Measurements from ENCODE around the gene MORN1. TPM values are rescaled to one million over a fixed set of nuclear protein-coding genes. Genes with fewer than 3 reads are reported as not detected.
A peak's percentile ranks its signal among the peaks of the same experiment; 100 is the strongest.

MORN1 gene
- total RNA-seq, 1 donor: 13.4 TPM

- H3K79me2 ChIP-seq (ENCODE audit: insufficient read depth, low read length): no peaks in the 10 kb centered on the region
- no peaks in the 10 kb centered on the region for H3K36me3 ChIP-seq (ENCODE audit: insufficient read depth, low read length)
- H3K9me3 ChIP-seq (ENCODE audit: low read depth, low read length): no peaks in the 10 kb centered on the region
- H4K20me1 ChIP-seq (ENCODE audit: insufficient read depth, low read length): no peaks in the 10 kb centered on the region
- H3K27me3 ChIP-seq (ENCODE audit: insufficient read depth, low read length): peaks cover 21% of the 10 kb centered on the region
- TF ChIP-seq CTCF (IDR thresholded peaks at IDR 0.05; ENCODE audit: extremely low read depth, low read depth, low read length): no peak
- H3K27ac ChIP-seq (ENCODE audit: low read depth, low read length): no peak overlapping the region
- H3K4me3 ChIP-seq (ENCODE audit: insufficient read depth, low read length): no peak overlapping the region
- no peak for DNase-seq (ENCODE audit: insufficient read length, low spot score, missing footprints)
- H2AFZ ChIP-seq (ENCODE audit: low read length): no peak overlapping the region
- H3K4me2 ChIP-seq (ENCODE audit: insufficient read depth, low read length): no peak overlapping the region
- no peaks in the 10 kb centered on the region for H3K4me1 ChIP-seq (ENCODE audit: insufficient read depth, low read length)
These were observed 37.1 kb upstream of the MORN1 start for GRCh38 chr1:2428490-2428889.

- no peaks in the 10 kb centered on the region for H3K9me3 ChIP-seq (ENCODE audit: low read depth, low read length)
- DNase-seq (ENCODE audit: insufficient read length, low spot score, missing footprints): peak; percentile 86
- no peak overlapping the region for H2AFZ ChIP-seq (ENCODE audit: low read length)
- no peak overlapping the region for H3K27ac ChIP-seq (ENCODE audit: low read depth, low read length)
- peaks cover 16% of the 10 kb centered on the region for H3K27me3 ChIP-seq (ENCODE audit: insufficient read depth, low read length)
- H3K36me3 ChIP-seq (ENCODE audit: insufficient read depth, low read length): no peaks in the 10 kb centered on the region
- H4K20me1 ChIP-seq (ENCODE audit: insufficient read depth, low read length): no peaks in the 10 kb centered on the region
- no peak overlapping the region for H3K4me2 ChIP-seq (ENCODE audit: insufficient read depth, low read length)
- no peak for TF ChIP-seq CTCF (IDR thresholded peaks at IDR 0.05; ENCODE audit: extremely low read depth, low read depth, low read length)
- no peaks in the 10 kb centered on the region for H3K4me1 ChIP-seq (ENCODE audit: insufficient read depth, low read length)
- H3K79me2 ChIP-seq (ENCODE audit: insufficient read depth, low read length): no peaks in the 10 kb centered on the region
- no peak overlapping the region for H3K4me3 ChIP-seq (ENCODE audit: insufficient read depth, low read length)
These were observed 36.6 kb upstream of the MORN1 start for GRCh38 chr1:2427976-2428375.

GRCh38 chr1:2427051-2427450 is 35.7 kb upstream of the MORN1 start:
- no peaks in the 10 kb centered on the region for H3K79me2 ChIP-seq (ENCODE audit: insufficient read depth, low read length)
- H4K20me1 ChIP-seq (ENCODE audit: insufficient read depth, low read length): no peaks in the 10 kb centered on the region
- H3K4me2 ChIP-seq (ENCODE audit: insufficient read depth, low read length): no peak overlapping the region
- H2AFZ ChIP-seq (ENCODE audit: low read length): no peak overlapping the region
- no peak for DNase-seq (ENCODE audit: insufficient read length, low spot score, missing footprints)
- H3K27ac ChIP-seq (ENCODE audit: low read depth, low read length): no peak overlapping the region
- peaks cover 11% of the 10 kb centered on the region for H3K27me3 ChIP-seq (ENCODE audit: insufficient read depth, low read length)
- TF ChIP-seq CTCF (IDR thresholded peaks at IDR 0.05; ENCODE audit: extremely low read depth, low read depth, low read length): no peak
- no peaks in the 10 kb centered on the region for H3K36me3 ChIP-seq (ENCODE audit: insufficient read depth, low read length)
- H3K4me3 ChIP-seq (ENCODE audit: insufficient read depth, low read length): no peak overlapping the region
- H3K4me1 ChIP-seq (ENCODE audit: insufficient read depth, low read length): no peaks in the 10 kb centered on the region
- no peaks in the 10 kb centered on the region for H3K9me3 ChIP-seq (ENCODE audit: low read depth, low read length)

GRCh38 chr1:2426540-2426939 is 35.2 kb upstream of the MORN1 start:
- H3K4me1 ChIP-seq (ENCODE audit: insufficient read depth, low read length): no peaks in the 10 kb centered on the region
- peaks cover 6% of the 10 kb centered on the region for H3K27me3 ChIP-seq (ENCODE audit: insufficient read depth, low read length)
- H2AFZ ChIP-seq (ENCODE audit: low read length): no peak overlapping the region
- no peaks in the 10 kb centered on the region for H4K20me1 ChIP-seq (ENCODE audit: insufficient read depth, low read length)
- no peak for DNase-seq (ENCODE audit: insufficient read length, low spot score, missing footprints)
- no peak overlapping the region for H3K27ac ChIP-seq (ENCODE audit: low read depth, low read length)
- H3K79me2 ChIP-seq (ENCODE audit: insufficient read depth, low read length): no peaks in the 10 kb centered on the region
- no peaks in the 10 kb centered on the region for H3K36me3 ChIP-seq (ENCODE audit: insufficient read depth, low read length)
- H3K4me3 ChIP-seq (ENCODE audit: insufficient read depth, low read length): no peak overlapping the region
- H3K4me2 ChIP-seq (ENCODE audit: insufficient read depth, low read length): no peak overlapping the region
- no peaks in the 10 kb centered on the region for H3K9me3 ChIP-seq (ENCODE audit: low read depth, low read length)
- no peak for TF ChIP-seq CTCF (IDR thresholded peaks at IDR 0.05; ENCODE audit: extremely low read depth, low read depth, low read length)
